ENCODE data around the gene NINL. TPM values are rescaled to one million over a fixed set of nuclear protein-coding genes. Genes with fewer than 3 reads are reported as not detected.

Gene NINL
- total and polyA plus RNA-seq, 2 of the 8 experiments (the other 6 are each of a cell fraction or from before 2014, with no cell fraction given): 15.3 to 30.0 TPM

GRCh38 chr20:25544734-25545133 is 40.6 kb downstream of the NINL start:
- Histone ChIP-seq H2BK12ac (ENCODE audit: low read depth, low read length) (no peak overlapping the region), H3K9ac (replicated peaks in 1 of 4; ENCODE audit: extremely low read depth in 1 of 4, low read depth in 3 of 4, low read length in 3 of 4) (no peak overlapping the region), H2AK5ac (ENCODE audit: low read depth, low read length) (no peak overlapping the region), H3K36me3 (ENCODE audit: control insufficient read depth in 2 of 4, insufficient read depth in 4 of 4, low read length in 3 of 4) (no peaks in the 10 kb centered on the region), H2BK120ac (replicated peaks; ENCODE audit: low read depth, low read length) (no peak overlapping the region), H2AFZ (ENCODE audit: low read length) (no peak overlapping the region), H4K91ac (replicated peaks; ENCODE audit: insufficient read length, low read length) (no peak overlapping the region), H2BK15ac (ENCODE audit: low read length) (no peak overlapping the region), H2BK20ac (ENCODE audit: low read length) (no peak overlapping the region), H3K9me3 (ENCODE audit: insufficient read depth in 2 of 2, low read depth in 1 of 2, low read length in 1 of 2) (no peaks in the 10 kb centered on the region), H4K20me1 (replicated peaks in 1 of 2; ENCODE audit: control insufficient read depth in 1 of 2, insufficient read depth in 2 of 2, low read length in 2 of 2) (peaks cover 5 to 23% of the 10 kb centered on the region in 2 experiments), H3K27me3 (replicated peaks in 1 of 4; ENCODE audit: control insufficient read depth in 3 of 4, extremely low read depth in 1 of 4, insufficient read depth in 3 of 4, low read length in 3 of 4) (no peaks in the 10 kb centered on the region), H3K4ac (replicated peaks; ENCODE audit: insufficient read length, low read depth, low read length) (no peak overlapping the region), H3K14ac (ENCODE audit: insufficient read length) (no peak overlapping the region), H4K5ac (ENCODE audit: insufficient read length, low read depth, low read length) (no peak overlapping the region), H3K79me1 (ENCODE audit: low read depth, low read length) (peaks cover 10% of the 10 kb centered on the region), H2BK5ac (ENCODE audit: low read depth, low read length) (no peak overlapping the region), H3K79me2 (ENCODE audit: control insufficient read depth in 1 of 2, insufficient read depth in 2 of 2, low read length in 2 of 2) (peaks cover 0 to 48% of the 10 kb centered on the region in 2 experiments; a peak in 2 of 4 replicates), H3K4me3 (ENCODE audit: extremely low read depth in 1 of 4, insufficient read depth in 2 of 4, low read depth in 3 of 4, low read length in 4 of 4) (no peak overlapping the region), H3K23ac (ENCODE audit: insufficient read length) (no peak overlapping the region), H4K8ac (ENCODE audit: extremely low read depth, insufficient read depth, low read length) (no peak overlapping the region), H3K18ac (ENCODE audit: extremely low read depth, low read length) (peak overlapping the region; percentile 9; the same call in 1 of the 2 replicates), H3K27ac (ENCODE audit: low read depth, low read length) (no peak overlapping the region), H3K4me1 (replicated peaks in 1 of 4; ENCODE audit: control insufficient read depth in 3 of 4, insufficient read depth in 4 of 4, low read length in 3 of 4) (peaks cover 7 to 22% (median 9%) of the 10 kb centered on the region in 4 experiments), H3K23me2 (ENCODE audit: low read depth, low read length) (no peaks in the 10 kb centered on the region), H3K56ac (replicated peaks; ENCODE audit: insufficient read length, low read depth, low read length) (no peak overlapping the region), H3K4me2 (ENCODE audit: insufficient read depth in 1 of 2, low read depth in 2 of 2, low read length in 2 of 2) (no peak overlapping the region)
- POLR2A ChIA-PET (ENCODE audit: partially characterized antibody): interaction anchor here (0.7 to 1.6 kb wide), 4 partner anchors 9 to 40 kb away, joined by 3 to 4 read pairs (median 3); no protein-coding TSS in a partner anchor
- 71% methylated on average over 1 of the region's 1 CpG; no CpG with 5 or more reads in 1 of the 2 experiments for WGBS, 2 experiments (ENCODE audit: extremely low coverage in 1 of 2, insufficient coverage in 1 of 2, insufficient read length in 1 of 2, insufficient replicate concordance in 2 of 2, low coverage in 1 of 2, low lambda C conversion rate in 2 of 2, missing lambda C conversion rate in 1 of 2)
- FAIRE-seq: no peak
- DNase-seq (ENCODE audit: low read depth in 1 of 2, low spot score in 2 of 2): no peak
- CTCF ChIA-PET (ENCODE audit: partially characterized antibody): interaction anchor here (1.1 to 2.9 kb wide), 3 partner anchors 11 to 249 kb away, joined by 4 to 9 read pairs (median 5); no protein-coding TSS in a partner anchor
- no peak for TF ChIP-seq NRF1 (IDR thresholded peaks at IDR 0.05; ENCODE audit: low read depth, low read length)
- TF ChIP-seq CTBP2 (IDR thresholded peaks at IDR 0.05; ENCODE audit: borderline replicate concordance, insufficient read depth, insufficient read length, low read length): no peak
- TF ChIP-seq CHD2 (IDR thresholded peaks at IDR 0.05; ENCODE audit: low read length): no peak
- TF ChIP-seq CBX8 (IDR thresholded peaks at IDR 0.05; ENCODE audit: borderline replicate concordance, low read depth, low read length): no peak
